Measurements from ENCODE around the gene VILL. TPM values are rescaled to one million over a fixed set of nuclear protein-coding genes. Genes with fewer than 3 reads are reported as not detected.

VILL gene
- total RNA-seq, 1 donor from 2014 or later: 16.9 TPM

GRCh38 chr3:37974121-37975083, 16.2 kb upstream of the VILL start:
- no peaks in the 10 kb centered on the region for H3K9me3 Mint-ChIP-seq
- H3K36me3 Mint-ChIP-seq: peaks cover 30% of the 10 kb centered on the region
- TF ChIP-seq CTCF (conservative IDR thresholded peaks at IDR 0.05): peak; percentile 82
- peak overlapping the region; percentile 24 for H3K4me3 Mint-ChIP-seq
- peaks cover 17% of the 10 kb centered on the region for H3K4me1 Mint-ChIP-seq (ENCODE audit: unreplicated experiment)
- H3K27ac Mint-ChIP-seq: peak overlapping the region; percentile 88
- H3K27me3 Mint-ChIP-seq: no peaks in the 10 kb centered on the region
- no peak for DNase-seq (ENCODE audit: extremely low spot score, unreplicated experiment)

DNA sequence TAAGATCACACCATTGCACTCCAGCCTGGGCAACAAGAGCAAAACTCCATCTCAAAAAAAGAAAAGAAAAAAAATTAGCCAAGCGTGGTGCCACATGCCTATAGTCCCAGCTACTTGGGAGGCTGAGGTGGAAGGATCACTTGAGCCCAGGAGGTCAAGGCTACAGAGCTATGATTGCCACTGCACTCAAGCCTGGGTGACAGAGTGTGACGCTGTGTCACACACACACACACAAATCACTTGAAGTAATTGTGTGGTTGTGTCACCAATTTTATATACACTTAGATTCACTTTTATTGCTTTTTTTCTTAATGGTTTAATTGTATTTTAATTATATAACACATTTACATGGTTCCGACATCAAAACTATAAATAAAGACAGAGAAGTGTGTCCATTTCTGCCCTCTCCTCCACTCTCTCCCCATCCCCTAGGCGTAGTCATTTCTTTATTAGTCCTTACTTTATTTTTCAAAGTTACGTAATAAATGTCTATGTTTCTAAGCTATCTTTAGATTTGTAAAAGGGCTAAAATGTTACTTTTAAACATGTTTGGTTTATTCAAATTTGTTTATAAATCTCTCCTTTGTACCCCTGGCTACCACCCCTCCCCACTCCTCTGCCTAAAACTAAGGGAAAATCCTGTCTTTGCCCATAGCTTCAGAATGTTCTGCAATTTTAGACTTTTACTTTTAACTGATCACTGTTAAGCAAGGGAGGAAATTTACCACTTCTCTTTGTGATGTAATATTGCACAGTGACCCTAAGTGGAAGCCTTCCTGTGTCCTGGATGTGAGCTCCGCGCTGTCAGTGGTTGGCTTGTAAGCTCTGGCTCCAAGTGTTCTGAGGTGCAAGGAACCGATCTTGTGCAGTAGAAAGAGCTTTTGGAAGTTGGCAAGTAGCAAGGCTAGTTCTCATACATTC, 10.8 kb upstream of the VILL start:
- TF ChIP-seq CTCF (conservative IDR thresholded peaks at IDR 0.05): no peak
- no peak for DNase-seq (ENCODE audit: extremely low spot score, unreplicated experiment)
- Mint-ChIP-seq H3K4me3 (no peak overlapping the region), H3K27me3 (no peaks in the 10 kb centered on the region), H3K36me3 (peaks cover 20% of the 10 kb centered on the region), H3K4me1 (ENCODE audit: unreplicated experiment) (peaks cover 3% of the 10 kb centered on the region), H3K27ac (peak overlapping the region; percentile 24), H3K9me3 (no peaks in the 10 kb centered on the region)

DNA sequence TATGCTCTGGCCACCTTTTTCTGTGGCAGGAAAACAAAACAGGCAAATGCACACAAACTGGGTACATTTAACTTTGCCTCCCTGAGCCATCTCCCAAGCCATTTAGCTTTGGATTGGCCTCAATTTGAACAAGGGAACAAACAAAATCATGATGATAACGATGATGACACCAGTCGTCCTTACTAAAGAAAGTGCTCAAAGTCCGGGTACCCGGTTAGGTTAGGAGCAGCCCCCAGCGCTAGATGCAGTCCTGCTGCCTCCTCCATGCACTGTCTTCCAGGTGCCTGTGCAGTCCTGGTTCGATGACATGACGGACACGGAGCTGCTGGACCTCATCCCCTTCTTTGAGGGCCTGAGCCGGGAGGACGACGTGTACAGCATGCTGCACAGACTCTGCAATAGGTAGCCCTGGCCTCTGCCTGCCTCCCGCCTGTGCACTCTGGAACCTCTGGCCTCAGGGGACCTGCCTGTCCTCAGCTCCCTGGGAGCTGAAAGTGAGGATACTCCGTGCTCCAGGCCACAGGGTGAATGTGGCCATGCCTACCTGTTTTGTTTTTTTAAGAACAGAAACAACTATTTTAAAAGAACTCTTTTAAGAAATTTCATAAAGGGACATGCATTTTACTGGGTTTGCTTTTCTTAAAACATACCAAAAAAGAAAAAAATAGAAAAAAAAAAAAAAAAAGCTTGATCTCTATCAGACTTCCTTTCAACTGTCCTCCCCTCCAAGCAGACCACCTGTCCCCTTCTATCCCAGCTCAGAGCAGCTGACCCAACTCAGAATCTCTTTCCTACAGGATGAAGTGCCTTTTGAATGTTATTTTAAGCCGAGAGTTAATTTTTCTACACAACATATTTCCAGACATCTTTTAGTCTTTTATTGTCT, 9.9 kb upstream of the VILL start:
- H3K27ac Mint-ChIP-seq: peak overlapping the region; percentile 88
- no peak for DNase-seq (ENCODE audit: extremely low spot score, unreplicated experiment)
- peak overlapping the region; percentile 72 for H3K4me3 Mint-ChIP-seq
- TF ChIP-seq CTCF (conservative IDR thresholded peaks at IDR 0.05): no peak
- peaks cover 3% of the 10 kb centered on the region for H3K4me1 Mint-ChIP-seq (ENCODE audit: unreplicated experiment)
- no peaks in the 10 kb centered on the region for H3K9me3 Mint-ChIP-seq
- peaks cover 21% of the 10 kb centered on the region for H3K36me3 Mint-ChIP-seq
- H3K27me3 Mint-ChIP-seq: no peaks in the 10 kb centered on the region

GRCh38 chr3:37981348-37981664, 9.3 kb upstream of the VILL start:
- Mint-ChIP-seq H3K4me1 (ENCODE audit: unreplicated experiment) (peaks cover 3% of the 10 kb centered on the region), H3K36me3 (peaks cover 21% of the 10 kb centered on the region), H3K4me3 (peak overlapping the region; percentile 72), H3K9me3 (no peaks in the 10 kb centered on the region), H3K27ac (peak overlapping the region; percentile 88), H3K27me3 (no peaks in the 10 kb centered on the region)
- no peak for TF ChIP-seq CTCF (conservative IDR thresholded peaks at IDR 0.05)
- DNase-seq (ENCODE audit: extremely low spot score, unreplicated experiment): no peak

DNA sequence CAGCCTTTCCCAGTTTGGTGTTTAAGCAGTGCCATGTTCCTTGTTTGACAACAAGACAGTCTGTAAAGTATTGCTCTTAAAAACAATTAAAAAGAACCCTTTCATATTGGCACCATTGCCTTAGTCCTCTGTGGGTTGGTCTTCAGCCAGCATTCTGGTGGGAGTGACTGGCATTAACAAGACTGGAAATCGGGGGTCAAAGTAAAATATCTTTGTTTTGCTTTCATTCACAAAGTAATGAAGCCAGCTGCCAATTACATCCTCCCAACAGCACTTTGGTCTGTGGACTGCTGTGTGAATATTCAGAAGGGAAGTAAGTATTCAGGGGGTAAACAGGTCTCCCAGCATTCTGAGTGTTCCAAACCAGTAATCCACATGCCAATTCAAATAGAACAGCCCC, 8.3 kb upstream of the VILL start:
- no peak for TF ChIP-seq CTCF (conservative IDR thresholded peaks at IDR 0.05)

More for the DNA sequence above, 8.3 kb upstream of the VILL start:
- H3K4me1 Mint-ChIP-seq (ENCODE audit: unreplicated experiment): peaks cover 3% of the 10 kb centered on the region
- no peak for DNase-seq (ENCODE audit: extremely low spot score, unreplicated experiment)
- peaks cover 18% of the 10 kb centered on the region for H3K36me3 Mint-ChIP-seq
- peak overlapping the region; percentile 61 for H3K27ac Mint-ChIP-seq
- H3K4me3 Mint-ChIP-seq: no peak overlapping the region
- H3K27me3 Mint-ChIP-seq: no peaks in the 10 kb centered on the region
- H3K9me3 Mint-ChIP-seq: no peaks in the 10 kb centered on the region

All from type B pancreatic cell (in vitro differentiated cells).